CD4-positive, alpha-beta T cell treated with Interleukin-10 for 1 hour (primary cell): Measurements from ENCODE around the gene SELENOW.

Source experiments
- DNase-seq: peaks from one replicate; pipeline ENCODE4 v3.0.0-alpha.2; 2020

Gene SELENOW

DNA sequence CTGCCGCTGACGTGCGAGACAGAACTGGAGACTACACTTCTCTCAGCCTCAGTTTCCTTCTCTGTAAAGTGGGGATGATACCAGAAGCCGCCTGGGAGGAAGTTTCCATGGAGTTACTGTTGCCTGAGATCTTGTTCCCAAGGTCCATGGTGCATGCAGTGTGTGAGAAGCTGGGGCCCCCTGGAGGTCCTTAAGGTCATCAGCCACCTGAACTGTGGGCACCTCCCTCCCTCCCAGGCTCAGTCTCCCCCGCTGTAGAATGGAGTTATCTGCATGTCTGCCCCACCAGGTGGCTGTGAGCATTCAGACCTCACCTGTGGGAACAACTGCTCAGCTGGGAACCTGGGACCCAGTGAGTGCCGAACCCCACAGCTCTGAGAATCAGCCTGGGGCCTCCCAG, 45.9 kb downstream of the SELENOW start:
- DNase-seq, result no peak

DNA sequence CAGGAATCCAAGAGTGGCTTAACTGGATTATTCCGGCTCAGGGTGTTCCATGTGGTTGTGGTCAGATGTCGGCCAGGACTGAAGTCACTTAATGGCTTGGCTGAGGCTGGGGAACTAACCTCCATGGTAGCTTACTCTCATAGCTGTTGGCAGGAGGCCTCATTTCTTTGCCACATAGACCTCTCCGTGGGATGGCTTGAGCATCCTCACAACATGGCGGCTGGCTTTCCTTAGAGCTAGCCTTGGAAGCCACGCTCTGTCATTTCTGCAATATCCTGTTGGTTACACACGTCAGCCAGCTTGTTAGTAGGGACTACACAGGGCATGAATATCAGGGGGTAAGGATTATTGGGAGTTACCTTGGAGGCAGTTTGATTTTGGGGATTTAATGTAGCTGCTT, 48.3 kb downstream of the SELENOW start:
- no peak for DNase-seq

DNA sequence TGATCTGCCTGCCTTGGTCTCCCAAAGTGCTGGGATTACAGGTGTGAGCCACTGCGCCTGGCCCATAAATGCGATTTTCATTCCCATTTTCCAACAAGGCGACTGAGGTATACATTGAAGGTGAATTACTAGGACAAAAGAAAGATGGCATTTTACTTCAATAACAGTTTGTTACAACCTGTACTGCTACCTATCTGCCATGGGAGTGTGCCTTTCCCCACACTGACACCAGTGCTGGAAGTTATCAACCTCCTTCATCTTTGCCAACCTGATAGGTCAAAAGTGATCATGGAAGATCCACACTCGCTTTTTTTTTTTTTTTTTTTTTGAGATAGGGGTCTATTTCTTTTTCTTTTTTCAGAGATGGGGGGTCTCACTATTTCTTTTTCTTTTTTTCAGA, 54.2 kb downstream of the SELENOW start:
- no peak for DNase-seq
